HUDEP-2 (cell line): ENCODE data around the gene CRELD1.

Experiments used
- DNase-seq, 76 experiments: peaks; one replicate each; lab custom pipeline; 2025; ENCODE audit not compliant: unreplicated experiment in 76 of 76; lab: John Stamatoyannopoulos, UW

CRELD1 gene

GRCh38 chr3:9903238-9903624, 30.4 kb upstream of the CRELD1 start:
- DNase-seq: no peak

GRCh38 chr3:9903904-9904303, 29.7 kb upstream of the CRELD1 start:
- DNase-seq: no peak

GRCh38 chr3:9906480-9906879, 27.2 kb upstream of the CRELD1 start:
- DNase-seq: no peak

- DNase-seq: no peak
Observed at GRCh38 chr3:9908286-9908685, 25.3 kb upstream of the CRELD1 start.

GRCh38 chr3:9909221-9910013, 24.2 kb upstream of the CRELD1 start:
- no peak for DNase-seq

GRCh38 chr3:9911863-9912262, 21.8 kb upstream of the CRELD1 start:
- no peak for DNase-seq

- peak in 24 of 76 experiments; percentile 3 to 61 (median 25) for DNase-seq
Observed at GRCh38 chr3:9912294-9912935, 21.2 kb upstream of the CRELD1 start.

GRCh38 chr3:9913601-9914000, 20.0 kb upstream of the CRELD1 start:
- no peak for DNase-seq

- DNase-seq: no peak
Observed at GRCh38 chr3:9914011-9914410, 19.6 kb upstream of the CRELD1 start.

GRCh38 chr3:9914559-9915253, 18.9 kb upstream of the CRELD1 start:
- DNase-seq: peak in 60 of 76 experiments; percentile 12 to 74 (median 48)

GRCh38 chr3:9915254-9916141, 18.1 kb upstream of the CRELD1 start:
- peak in 37 of 76 experiments; percentile 10 to 61 (median 38) for DNase-seq

GRCh38 chr3:9916346-9916733, 17.3 kb upstream of the CRELD1 start:
- DNase-seq: no peak

- peak in 69 of 76 experiments; percentile 5 to 81 (median 60) for DNase-seq
Observed at GRCh38 chr3:9916734-9917680, 16.6 kb upstream of the CRELD1 start, which contains the start of gene IL17RC. Gene IL17RC, plus strand, starts transcription at chr3:9917098. Its CDS starts 218 bp downstream, at chr3:9917316.

- no peak for DNase-seq
Observed at GRCh38 chr3:9917820-9918219, 15.8 kb upstream of the CRELD1 start.

GRCh38 chr3:9918261-9919038, 15.2 kb upstream of the CRELD1 start:
- DNase-seq: no peak

GRCh38 chr3:9928158-9928557, 5.5 kb upstream of the CRELD1 start:
- DNase-seq: no peak

- peak in 3 of 76 experiments; percentile 7 to 13 (median 8) for DNase-seq
Observed at GRCh38 chr3:9930804-9931418, 2.7 kb upstream of the CRELD1 start.

- DNase-seq: no peak
Observed at GRCh38 chr3:9932535-9932842, 1.1 kb upstream of the CRELD1 start.
